ENCODE data around the gene GART.
A peak's percentile ranks its signal among the peaks of the same experiment; 100 is the strongest.
"Not testable (repeated sequence)": the region's sequence is repeated elsewhere in the genome, so short reads cannot be mapped to it uniquely, and the experiment has no call there.

Gene GART

GRCh38 chr21:33541105-33541711 is 709 bp downstream of the GART start:
- FAIRE-seq (no peak), DNase-seq (ENCODE audit: insufficient read length) (no peak)
- TF ChIP-seq POLR2AphosphoS5 (IDR thresholded peaks at IDR 0.05; ENCODE audit: low read depth, low read length), result no peak
- TF ChIP-seq POLR2A (IDR thresholded peaks at IDR 0.05; ENCODE audit: low read depth, low read length), result no peak
- TF ChIP-seq TAF1 (IDR thresholded peaks at IDR 0.05; ENCODE audit: borderline replicate concordance, low read depth, low read length), result no peak

DNA sequence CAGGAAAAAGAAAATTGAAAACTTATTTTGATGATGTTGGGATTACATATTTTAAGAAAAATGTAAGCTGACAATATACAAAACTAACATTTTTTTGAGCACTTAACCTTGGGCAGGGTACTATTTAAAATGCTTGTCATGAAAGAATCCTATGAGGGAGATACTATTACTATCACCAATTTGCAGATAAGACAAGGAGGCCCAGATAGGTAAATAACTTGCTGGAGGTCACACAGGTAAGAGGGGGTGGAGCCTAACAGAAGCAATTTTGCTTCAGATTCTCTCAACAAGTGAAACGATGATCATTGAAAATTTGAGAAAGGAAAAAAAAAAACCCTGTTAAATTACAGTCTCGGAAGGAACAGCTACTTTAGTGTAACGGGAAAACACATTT is 1.2 kb downstream of the GART start:
- TF ChIP-seq TAF1 (IDR thresholded peaks at IDR 0.05; ENCODE audit: borderline replicate concordance, low read depth, low read length) (no peak), POLR2A (IDR thresholded peaks at IDR 0.05; ENCODE audit: low read depth, low read length) (no peak), POLR2AphosphoS5 (IDR thresholded peaks at IDR 0.05; ENCODE audit: low read depth, low read length) (no peak)
- no peak for DNase-seq (ENCODE audit: insufficient read length)
- no peak for FAIRE-seq

DNA sequence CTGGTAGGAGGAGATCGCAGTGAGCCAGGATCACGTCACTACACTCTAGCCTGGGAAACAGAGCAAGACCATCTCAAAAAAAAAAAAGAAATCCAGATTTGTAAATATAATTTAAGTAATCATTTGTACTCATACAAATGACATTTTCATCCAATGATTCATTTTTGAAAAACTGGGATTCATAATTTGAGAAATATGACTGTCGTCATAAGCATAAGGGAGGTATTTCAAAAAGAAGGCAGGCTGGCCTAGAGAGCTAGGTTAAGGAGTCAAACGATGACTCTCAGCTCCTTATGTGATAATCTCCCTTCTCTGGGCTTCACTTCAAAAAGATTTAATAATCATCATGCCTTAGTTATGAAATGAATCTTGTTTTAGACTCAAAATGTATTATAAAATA is 2.3 kb downstream of the GART start:
- TF ChIP-seq POLR2A (IDR thresholded peaks at IDR 0.05; ENCODE audit: low read depth, low read length), result no peak
- no peak for TF ChIP-seq TAF1 (IDR thresholded peaks at IDR 0.05; ENCODE audit: borderline replicate concordance, low read depth, low read length)
- no peak for TF ChIP-seq POLR2AphosphoS5 (IDR thresholded peaks at IDR 0.05; ENCODE audit: low read depth, low read length)
- FAIRE-seq, result no peak
- no peak for DNase-seq (ENCODE audit: insufficient read length)

DNA sequence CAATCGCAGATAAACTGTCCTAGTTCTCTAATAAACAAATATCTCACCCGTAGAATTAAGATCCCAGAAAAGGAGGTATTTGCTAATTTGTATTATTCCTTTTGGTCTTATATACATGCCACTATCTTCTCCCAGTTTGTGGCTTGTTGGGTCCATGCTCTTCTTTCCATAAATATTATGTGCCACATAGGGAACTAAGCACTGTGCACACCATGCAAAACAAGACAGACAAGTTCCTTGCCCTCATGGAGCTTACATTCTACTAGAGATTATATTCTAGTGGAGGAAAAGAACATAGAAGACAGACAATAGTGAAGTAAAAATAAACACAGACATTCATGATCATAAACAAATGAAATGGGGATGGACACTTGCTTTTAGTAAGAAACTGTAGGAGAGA is 4.7 kb downstream of the GART start:
- DNase-seq (ENCODE audit: insufficient read length), result no peak
- no peak for TF ChIP-seq POLR2AphosphoS5 (IDR thresholded peaks at IDR 0.05; ENCODE audit: low read depth, low read length)
- TF ChIP-seq TAF1 (IDR thresholded peaks at IDR 0.05; ENCODE audit: borderline replicate concordance, low read depth, low read length), result no peak
- TF ChIP-seq POLR2A (IDR thresholded peaks at IDR 0.05; ENCODE audit: low read depth, low read length), result no peak
- no peak for FAIRE-seq

GRCh38 chr21:33531007-33531406 is 10.9 kb downstream of the GART start:
- TF ChIP-seq POLR2A (IDR thresholded peaks at IDR 0.05; ENCODE audit: low read depth, low read length) (no peak), TAF1 (IDR thresholded peaks at IDR 0.05; ENCODE audit: borderline replicate concordance, low read depth, low read length) (no peak), POLR2AphosphoS5 (IDR thresholded peaks at IDR 0.05; ENCODE audit: low read depth, low read length) (no peak)
- DNase-seq (ENCODE audit: insufficient read length) (no peak), FAIRE-seq (no peak)

DNA sequence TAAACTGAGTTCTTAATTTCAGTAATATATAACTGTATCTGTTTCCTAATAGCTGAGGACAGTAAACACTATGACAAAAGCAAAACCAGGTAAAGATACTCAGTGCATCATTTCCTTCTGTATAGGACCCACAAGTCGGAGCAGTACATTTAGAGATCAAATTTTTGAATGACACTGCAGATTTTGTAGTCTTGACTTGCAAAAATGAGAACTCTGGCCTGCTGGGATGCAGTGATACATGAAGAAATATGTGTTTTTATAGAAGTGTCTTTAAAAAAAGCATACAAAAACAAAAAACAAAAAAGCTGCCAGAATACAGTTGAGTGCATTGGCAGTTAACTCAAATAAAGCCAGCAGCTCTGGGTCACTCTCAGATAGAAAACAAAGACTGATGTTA is 19.0 kb downstream of the GART start:
- FAIRE-seq (no peak), DNase-seq (ENCODE audit: insufficient read length) (no peak)
- TF ChIP-seq TAF1 (IDR thresholded peaks at IDR 0.05; ENCODE audit: borderline replicate concordance, low read depth, low read length), result no peak
- no peak for TF ChIP-seq POLR2A (IDR thresholded peaks at IDR 0.05; ENCODE audit: low read depth, low read length)
- no peak for TF ChIP-seq POLR2AphosphoS5 (IDR thresholded peaks at IDR 0.05; ENCODE audit: low read depth, low read length)

DNA sequence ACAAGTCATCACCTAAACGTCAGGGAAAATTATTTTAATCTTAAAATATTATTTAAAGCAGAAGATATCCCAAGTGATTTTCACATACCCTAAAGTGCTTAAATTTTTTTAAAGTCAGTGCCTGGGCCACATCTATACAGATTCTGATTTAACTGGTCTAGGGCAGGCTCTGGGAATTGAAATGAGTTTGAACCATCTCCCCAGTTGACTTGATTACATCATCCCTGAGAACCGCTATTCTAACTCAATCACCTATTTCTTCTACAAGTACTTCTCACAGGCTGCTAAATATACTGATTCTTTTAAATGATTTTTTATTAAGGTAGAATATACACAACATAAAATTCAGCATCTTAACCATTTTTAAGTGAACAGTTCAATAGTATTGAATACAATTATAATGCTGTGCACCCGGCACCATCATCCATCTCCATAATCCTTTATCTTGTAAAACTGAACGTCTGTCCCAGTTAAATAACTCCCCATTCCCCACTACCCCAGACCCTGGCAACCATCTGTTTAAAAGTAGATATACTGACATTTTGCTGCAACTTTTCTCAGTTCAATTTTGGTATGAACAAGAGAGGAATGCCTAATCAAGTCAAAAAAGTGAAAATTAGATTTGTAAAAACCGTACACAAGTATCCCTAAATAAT is 19.5 kb downstream of the GART start:
- FAIRE-seq (no peak), DNase-seq (ENCODE audit: insufficient read length) (no peak)
- TF ChIP-seq POLR2A (IDR thresholded peaks at IDR 0.05; ENCODE audit: low read depth, low read length) (no peak), TAF1 (IDR thresholded peaks at IDR 0.05; ENCODE audit: borderline replicate concordance, low read depth, low read length) (no peak), POLR2AphosphoS5 (IDR thresholded peaks at IDR 0.05; ENCODE audit: low read depth, low read length) (no peak)

DNA sequence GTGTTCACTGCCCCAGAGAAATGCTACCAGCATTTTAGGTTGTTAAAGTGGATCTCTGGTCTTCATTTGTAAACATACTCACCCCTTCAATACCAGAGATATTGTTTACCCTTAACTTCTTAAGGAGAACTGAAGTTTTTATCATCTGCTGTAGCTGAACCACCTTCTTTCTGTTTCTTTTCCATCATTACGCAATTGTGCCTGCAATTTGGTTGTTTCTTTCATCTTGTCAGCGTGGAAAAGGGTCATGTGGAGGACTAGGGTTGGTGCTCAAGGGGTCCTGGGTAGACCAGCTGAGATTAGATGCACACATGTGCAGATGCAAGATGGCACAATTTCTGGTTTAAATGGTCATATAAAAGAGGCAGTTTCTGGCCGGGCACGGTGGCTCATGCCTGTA is 23.0 kb downstream of the GART start:
- FAIRE-seq (no peak), DNase-seq (ENCODE audit: insufficient read length) (no peak)
- no peak for TF ChIP-seq POLR2AphosphoS5 (IDR thresholded peaks at IDR 0.05; ENCODE audit: low read depth, low read length)
- no peak for TF ChIP-seq TAF1 (IDR thresholded peaks at IDR 0.05; ENCODE audit: borderline replicate concordance, low read depth, low read length)
- no peak for TF ChIP-seq POLR2A (IDR thresholded peaks at IDR 0.05; ENCODE audit: low read depth, low read length)

- DNase-seq (ENCODE audit: insufficient read length), result no peak
- FAIRE-seq, result no peak
- no peak for TF ChIP-seq POLR2A (IDR thresholded peaks at IDR 0.05; ENCODE audit: low read depth, low read length)
- no peak for TF ChIP-seq TAF1 (IDR thresholded peaks at IDR 0.05; ENCODE audit: borderline replicate concordance, low read depth, low read length)
- no peak for TF ChIP-seq POLR2AphosphoS5 (IDR thresholded peaks at IDR 0.05; ENCODE audit: low read depth, low read length)
Measured at GRCh38 chr21:33514229-33514628, 27.7 kb downstream of the GART start.

GRCh38 chr21:33512481-33512880 is 29.4 kb downstream of the GART start:
- no peak for FAIRE-seq
- DNase-seq (ENCODE audit: insufficient read length), result no peak
- no peak for TF ChIP-seq TAF1 (IDR thresholded peaks at IDR 0.05; ENCODE audit: borderline replicate concordance, low read depth, low read length)
- TF ChIP-seq POLR2AphosphoS5 (IDR thresholded peaks at IDR 0.05; ENCODE audit: low read depth, low read length), result no peak
- no peak for TF ChIP-seq POLR2A (IDR thresholded peaks at IDR 0.05; ENCODE audit: low read depth, low read length)

DNA sequence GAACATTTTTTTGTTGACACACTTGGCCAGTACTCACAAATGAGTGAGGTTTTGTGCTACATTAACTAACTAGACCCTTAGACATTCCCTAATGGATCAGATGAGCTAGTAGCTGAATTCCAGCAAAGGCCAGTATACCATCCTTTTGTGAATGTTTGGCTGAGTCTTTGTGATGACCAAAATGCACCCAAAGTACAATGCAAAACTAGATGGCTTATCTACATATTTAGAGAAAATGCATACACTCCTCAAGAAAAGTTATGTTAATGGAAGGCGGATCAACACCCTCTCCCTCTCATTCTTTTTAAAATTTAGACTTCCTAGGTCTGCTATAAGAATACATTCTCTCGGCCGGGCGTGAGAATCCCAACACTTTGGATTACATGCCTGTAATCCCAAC is 30.3 kb downstream of the GART start:
- DNase-seq (ENCODE audit: insufficient read length) (no peak), FAIRE-seq (no peak)
- no peak for TF ChIP-seq POLR2A (IDR thresholded peaks at IDR 0.05; ENCODE audit: low read depth, low read length)
- no peak for TF ChIP-seq POLR2AphosphoS5 (IDR thresholded peaks at IDR 0.05; ENCODE audit: low read depth, low read length)
- no peak for TF ChIP-seq TAF1 (IDR thresholded peaks at IDR 0.05; ENCODE audit: borderline replicate concordance, low read depth, low read length)

- DNase-seq (ENCODE audit: insufficient read length) (no peak), FAIRE-seq (no peak)
- TF ChIP-seq TAF1 (IDR thresholded peaks at IDR 0.05; ENCODE audit: borderline replicate concordance, low read depth, low read length) (no peak), POLR2A (IDR thresholded peaks at IDR 0.05; ENCODE audit: low read depth, low read length) (no peak), POLR2AphosphoS5 (IDR thresholded peaks at IDR 0.05; ENCODE audit: low read depth, low read length) (no peak)
Measured at GRCh38 chr21:33510826-33511225, 31.1 kb downstream of the GART start.

- not testable (repeated sequence) for DNase-seq (ENCODE audit: insufficient read length)
- peak; percentile 56 for FAIRE-seq
Measured at GRCh38 chr21:33507003-33507402, 34.9 kb downstream of the GART start.
